IMR-90 (cell line): Measurements from ENCODE around the gene RBM5.

Experiments used
- BHLHE40 ChIP-seq: fragments of 150-350 bp; IDR thresholded peaks from 2 replicates; pipeline ENCODE4 v1.6.1; 2016; ENCODE audit warnings: mild to moderate bottlenecking, low read depth, low read length
- POLR2A ChIP-seq: IDR thresholded peaks from 2 replicates; pipeline ENCODE4 v1.6.1; 2012; ENCODE audit warnings: mild to moderate bottlenecking, low read depth, low read length
- RCOR1 ChIP-seq: IDR thresholded peaks from 2 replicates; pipeline ENCODE4 v1.6.1; 2012; ENCODE audit warnings: mild to moderate bottlenecking, low read length, improper control_type of control experiment; ENCODE audit not compliant: insufficient replicate concordance
- TF ChIP-seq, protein P1 (sequence below): fragments of 150-350 bp; IDR thresholded peaks from 2 replicates; pipeline ENCODE4 v1.6.1; 2016; ENCODE audit warnings: low read depth, mild to moderate bottlenecking, low read length, moderate library complexity, borderline replicate concordance
- TF ChIP-seq, protein P2 (sequence below): fragments of 150-350 bp; IDR thresholded peaks from 2 replicates; pipeline ENCODE4 v1.6.1; 2017; ENCODE audit warnings: mild to moderate bottlenecking, antibody characterized with exemption, low read length, low read depth
- TF ChIP-seq, protein P3 (sequence below): conservative IDR thresholded peaks from 2 replicates; pipeline ENCODE4 v1.5.1; 2012; ENCODE audit warnings: mild to moderate bottlenecking, low read depth, low read length, improper control_type of control experiment

DNA sequence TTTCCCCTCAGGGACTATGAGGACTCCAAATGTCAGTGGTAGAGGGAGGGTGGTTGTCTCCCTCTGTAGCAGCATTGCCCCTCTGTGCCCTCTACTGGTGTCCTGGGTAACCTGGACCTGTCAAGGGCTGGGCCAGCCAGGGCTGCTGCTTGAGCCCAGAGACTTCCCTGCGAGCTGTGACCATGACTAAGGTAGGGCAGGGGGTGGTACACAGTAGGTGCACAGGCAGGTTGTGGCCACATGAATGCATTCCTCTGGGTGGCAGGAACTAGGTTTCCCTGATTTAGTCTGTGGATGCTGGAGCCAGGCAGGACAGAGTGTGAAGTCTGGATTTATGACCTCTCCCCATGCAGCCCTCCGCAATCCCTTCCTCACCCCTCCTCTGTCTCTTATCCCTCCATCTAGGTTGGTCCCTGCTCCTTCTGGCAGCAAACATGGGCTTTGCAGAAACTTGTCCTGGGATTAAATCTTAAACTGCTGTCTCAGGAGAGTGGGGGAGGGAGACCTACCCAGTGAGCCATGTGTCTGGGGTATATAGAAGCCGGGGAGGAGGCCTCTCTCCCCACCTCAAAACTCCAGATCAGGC is 57.7 kb downstream of the RBM5 start:
- TF ChIP-seq, protein P1, sequence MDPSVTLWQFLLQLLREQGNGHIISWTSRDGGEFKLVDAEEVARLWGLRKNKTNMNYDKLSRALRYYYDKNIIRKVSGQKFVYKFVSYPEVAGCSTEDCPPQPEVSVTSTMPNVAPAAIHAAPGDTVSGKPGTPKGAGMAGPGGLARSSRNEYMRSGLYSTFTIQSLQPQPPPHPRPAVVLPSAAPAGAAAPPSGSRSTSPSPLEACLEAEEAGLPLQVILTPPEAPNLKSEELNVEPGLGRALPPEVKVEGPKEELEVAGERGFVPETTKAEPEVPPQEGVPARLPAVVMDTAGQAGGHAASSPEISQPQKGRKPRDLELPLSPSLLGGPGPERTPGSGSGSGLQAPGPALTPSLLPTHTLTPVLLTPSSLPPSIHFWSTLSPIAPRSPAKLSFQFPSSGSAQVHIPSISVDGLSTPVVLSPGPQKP = no peak
- TF ChIP-seq, protein P2, sequence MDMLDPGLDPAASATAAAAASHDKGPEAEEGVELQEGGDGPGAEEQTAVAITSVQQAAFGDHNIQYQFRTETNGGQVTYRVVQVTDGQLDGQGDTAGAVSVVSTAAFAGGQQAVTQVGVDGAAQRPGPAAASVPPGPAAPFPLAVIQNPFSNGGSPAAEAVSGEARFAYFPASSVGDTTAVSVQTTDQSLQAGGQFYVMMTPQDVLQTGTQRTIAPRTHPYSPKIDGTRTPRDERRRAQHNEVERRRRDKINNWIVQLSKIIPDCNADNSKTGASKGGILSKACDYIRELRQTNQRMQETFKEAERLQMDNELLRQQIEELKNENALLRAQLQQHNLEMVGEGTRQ = no peak
- TF ChIP-seq, protein P3, sequence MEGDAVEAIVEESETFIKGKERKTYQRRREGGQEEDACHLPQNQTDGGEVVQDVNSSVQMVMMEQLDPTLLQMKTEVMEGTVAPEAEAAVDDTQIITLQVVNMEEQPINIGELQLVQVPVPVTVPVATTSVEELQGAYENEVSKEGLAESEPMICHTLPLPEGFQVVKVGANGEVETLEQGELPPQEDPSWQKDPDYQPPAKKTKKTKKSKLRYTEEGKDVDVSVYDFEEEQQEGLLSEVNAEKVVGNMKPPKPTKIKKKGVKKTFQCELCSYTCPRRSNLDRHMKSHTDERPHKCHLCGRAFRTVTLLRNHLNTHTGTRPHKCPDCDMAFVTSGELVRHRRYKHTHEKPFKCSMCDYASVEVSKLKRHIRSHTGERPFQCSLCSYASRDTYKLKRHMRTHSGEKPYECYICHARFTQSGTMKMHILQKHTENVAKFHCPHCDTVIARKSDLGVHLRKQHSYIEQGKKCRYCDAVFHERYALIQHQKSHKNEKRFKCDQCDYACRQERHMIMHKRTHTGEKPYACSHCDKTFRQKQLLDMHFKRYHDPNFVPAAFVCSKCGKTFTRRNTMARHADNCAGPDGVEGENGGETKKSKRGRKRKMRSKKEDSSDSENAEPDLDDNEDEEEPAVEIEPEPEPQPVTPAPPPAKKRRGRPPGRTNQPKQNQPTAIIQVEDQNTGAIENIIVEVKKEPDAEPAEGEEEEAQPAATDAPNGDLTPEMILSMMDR = no peak
- TF ChIP-seq BHLHE40 (no peak), POLR2A (no peak), RCOR1 (no peak)
